ENCODE measurements around the gene RPN2.

DNA sequence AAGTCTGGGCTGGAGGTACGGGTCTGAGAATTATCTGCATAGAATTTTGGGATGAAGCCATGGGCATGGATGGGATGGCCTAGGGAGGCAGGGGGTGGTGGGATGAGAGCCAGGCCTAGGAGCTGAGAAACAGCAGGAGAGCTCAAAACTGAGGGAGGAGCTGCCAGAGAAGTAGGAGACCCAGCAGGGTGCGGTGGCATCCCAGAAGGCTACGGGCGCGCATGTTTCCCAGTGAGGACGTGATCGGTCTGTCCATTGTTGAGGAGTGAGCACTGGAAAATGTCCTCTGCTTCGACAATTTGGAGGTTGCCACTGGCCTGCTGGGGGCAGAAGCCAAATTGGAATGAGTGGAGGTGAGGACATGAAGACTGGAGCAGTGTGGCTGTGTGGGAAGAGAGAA is 14.7 kb downstream of the RPN2 start:
- TF ChIP-seq, protein P1, sequence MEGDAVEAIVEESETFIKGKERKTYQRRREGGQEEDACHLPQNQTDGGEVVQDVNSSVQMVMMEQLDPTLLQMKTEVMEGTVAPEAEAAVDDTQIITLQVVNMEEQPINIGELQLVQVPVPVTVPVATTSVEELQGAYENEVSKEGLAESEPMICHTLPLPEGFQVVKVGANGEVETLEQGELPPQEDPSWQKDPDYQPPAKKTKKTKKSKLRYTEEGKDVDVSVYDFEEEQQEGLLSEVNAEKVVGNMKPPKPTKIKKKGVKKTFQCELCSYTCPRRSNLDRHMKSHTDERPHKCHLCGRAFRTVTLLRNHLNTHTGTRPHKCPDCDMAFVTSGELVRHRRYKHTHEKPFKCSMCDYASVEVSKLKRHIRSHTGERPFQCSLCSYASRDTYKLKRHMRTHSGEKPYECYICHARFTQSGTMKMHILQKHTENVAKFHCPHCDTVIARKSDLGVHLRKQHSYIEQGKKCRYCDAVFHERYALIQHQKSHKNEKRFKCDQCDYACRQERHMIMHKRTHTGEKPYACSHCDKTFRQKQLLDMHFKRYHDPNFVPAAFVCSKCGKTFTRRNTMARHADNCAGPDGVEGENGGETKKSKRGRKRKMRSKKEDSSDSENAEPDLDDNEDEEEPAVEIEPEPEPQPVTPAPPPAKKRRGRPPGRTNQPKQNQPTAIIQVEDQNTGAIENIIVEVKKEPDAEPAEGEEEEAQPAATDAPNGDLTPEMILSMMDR (IDR thresholded peaks at IDR 0.05), result no peak
- no peak for TF ChIP-seq POLR2A (IDR thresholded peaks at IDR 0.05)

All from heart left ventricle (tissue), 13 donors.